Osteoblast (primary cell): ENCODE results near the gene MOB4. TPM values are rescaled to one million over a fixed set of nuclear protein-coding genes. Genes with fewer than 3 reads are reported as not detected.

Experiments
- DNase-seq: peaks from one replicate; pipeline ENCODE4 v3.0.0; 2011; ENCODE audit warnings: low spot score, mixed read lengths; ENCODE audit not compliant: insufficient read length; ENCODE audit errors: missing footprints
- H2AFZ ChIP-seq: 2 replicates; pipeline ENCODE4 v1.6.0; 2011; ENCODE audit warnings: mild to moderate bottlenecking, low read length
- H3K27ac ChIP-seq: 2 replicates; pipeline ENCODE4 v1.5.1; 2011; ENCODE audit warnings: mild to moderate bottlenecking, low read depth, low read length, moderate library complexity
- H3K27me3 ChIP-seq: 2 replicates; pipeline ENCODE4 v1.6.0; 2012; ENCODE audit warnings: mild to moderate bottlenecking, control low read depth, inconsistent platforms, low read length, moderate library complexity; ENCODE audit not compliant: insufficient read depth
- H3K36me3 ChIP-seq: 2 replicates; pipeline ENCODE4 v1.5.1; 2011; ENCODE audit warnings: mild to moderate bottlenecking, low read length, control low read depth, moderate library complexity; ENCODE audit not compliant: insufficient read depth
- H3K4me1 ChIP-seq: 2 replicates; pipeline ENCODE4 v1.5.1; 2011; ENCODE audit warnings: mild to moderate bottlenecking, low read length, control low read depth, moderate library complexity; ENCODE audit not compliant: insufficient read depth
- H3K4me2 ChIP-seq: 2 replicates; pipeline ENCODE4 v1.6.0; 2011; ENCODE audit warnings: mild to moderate bottlenecking, low read length; ENCODE audit not compliant: insufficient read depth
- H3K4me3 ChIP-seq: fragments of 200-600 bp; sonication (generic); 3 replicates; pipeline ENCODE4 v1.5.1; 2012; ENCODE audit warnings: mild to moderate bottlenecking, low read length, inconsistent platforms; ENCODE audit not compliant: insufficient read depth
- H3K79me2 ChIP-seq: 2 replicates; pipeline ENCODE4 v1.6.0; 2012; ENCODE audit warnings: mild to moderate bottlenecking, low read length, control low read depth, inconsistent platforms; ENCODE audit not compliant: insufficient read depth
- H3K9me3 ChIP-seq: 2 replicates; pipeline ENCODE4 v1.5.1; 2011; ENCODE audit warnings: low read depth, low read length, control low read depth
- H4K20me1 ChIP-seq: 2 replicates; pipeline ENCODE4 v1.6.0; 2012; ENCODE audit warnings: mild to moderate bottlenecking, low read length, control low read depth; ENCODE audit not compliant: insufficient read depth
- CTCF ChIP-seq: IDR thresholded peaks from 2 replicates; pipeline ENCODE4 v1.5.1; 2011; ENCODE audit warnings: mild to moderate bottlenecking, low read depth, low read length, moderate library complexity; ENCODE audit errors: extremely low read depth
- total RNA-seq: library from RNA; depleted of rRNA; stranded (reverse); fragments of >200 nt; gene quantifications from 2 replicates; pipeline ENCODE4 v1.2.3, GENCODE V29; 2012

Gene MOB4
- total RNA-seq, 1 donor, result 26.4 TPM

DNA sequence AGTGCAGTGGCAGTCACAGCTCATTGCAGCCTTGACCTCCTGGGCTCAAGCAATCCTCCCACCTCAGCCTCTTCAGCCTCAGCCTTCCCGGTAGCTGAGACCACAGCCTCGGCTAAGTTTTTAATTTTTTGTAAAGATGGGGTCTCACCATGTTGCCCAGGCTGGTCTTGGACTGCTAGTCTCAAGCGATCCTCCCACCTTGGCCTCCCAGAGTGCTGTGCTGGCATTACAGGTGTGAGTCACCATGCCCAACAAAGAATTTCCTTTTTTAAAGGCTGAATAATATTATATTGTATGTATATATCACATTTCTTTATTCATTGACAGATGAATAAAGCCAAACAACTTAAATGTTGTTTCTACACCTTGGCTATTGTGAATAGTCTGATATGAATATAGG, 42.5 kb downstream of the MOB4 start:
- no peaks in the 10 kb centered on the region for H3K9me3 ChIP-seq

DNA sequence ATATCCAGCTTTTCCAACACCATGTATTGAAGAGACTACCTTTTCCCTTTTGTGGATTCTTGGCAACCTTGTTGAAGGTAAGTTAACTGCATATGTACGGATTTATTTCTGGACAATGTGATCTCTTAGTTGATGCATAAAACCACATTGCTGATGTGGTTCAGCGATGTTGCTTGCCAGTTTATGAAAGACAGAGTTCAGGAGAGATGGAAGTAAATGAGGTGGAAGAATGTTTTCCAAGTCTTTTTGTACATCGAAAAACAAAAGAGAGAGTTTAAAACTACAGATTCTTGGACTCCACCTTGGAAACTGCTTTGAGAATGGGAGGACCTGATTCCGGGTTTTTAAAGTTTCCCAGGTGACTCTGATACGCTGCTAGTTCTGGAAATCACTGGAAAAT, 43.8 kb downstream of the MOB4 start:
- Histone ChIP-seq H4K20me1 (no peaks in the 10 kb centered on the region), H3K36me3 (peaks cover 12% of the 10 kb centered on the region), H3K27ac (no peak overlapping the region), H3K9me3 (no peaks in the 10 kb centered on the region), H3K79me2 (no peaks in the 10 kb centered on the region), H2AFZ (no peak overlapping the region), H3K4me3 (no peak overlapping the region), H3K27me3 (no peaks in the 10 kb centered on the region), H3K4me1 (no peaks in the 10 kb centered on the region), H3K4me2 (no peak overlapping the region)
- TF ChIP-seq CTCF, result no peak
- no peak for DNase-seq

More for the DNA sequence above, 42.5 kb downstream of the MOB4 start:
- H4K20me1 ChIP-seq, result no peaks in the 10 kb centered on the region
- TF ChIP-seq CTCF, result no peak
- H3K4me2 ChIP-seq, result no peak overlapping the region
- no peak for DNase-seq
- H3K4me1 ChIP-seq, result no peaks in the 10 kb centered on the region
- no peak overlapping the region for H3K27ac ChIP-seq
- no peaks in the 10 kb centered on the region for H3K27me3 ChIP-seq
- H3K79me2 ChIP-seq, result no peaks in the 10 kb centered on the region
- H3K36me3 ChIP-seq, result peaks cover 23% of the 10 kb centered on the region
- no peak overlapping the region for H3K4me3 ChIP-seq
- H2AFZ ChIP-seq, result no peak overlapping the region

GRCh38 chr2:197560146-197560665, 44.3 kb downstream of the MOB4 start:
- no peak for DNase-seq
- Histone ChIP-seq H3K36me3 (peaks cover 6% of the 10 kb centered on the region), H3K4me3 (no peak overlapping the region), H3K9me3 (no peaks in the 10 kb centered on the region), H3K4me1 (no peaks in the 10 kb centered on the region), H3K27ac (no peak overlapping the region), H3K79me2 (no peaks in the 10 kb centered on the region), H4K20me1 (no peaks in the 10 kb centered on the region), H3K27me3 (no peaks in the 10 kb centered on the region), H2AFZ (no peak overlapping the region), H3K4me2 (no peak overlapping the region)
- no peak for TF ChIP-seq CTCF

GRCh38 chr2:197571627-197572271, 55.9 kb downstream of the MOB4 start:
- Histone ChIP-seq H3K79me2 (no peaks in the 10 kb centered on the region), H3K4me1 (peaks cover 16% of the 10 kb centered on the region), H4K20me1 (no peaks in the 10 kb centered on the region), H3K36me3 (no peaks in the 10 kb centered on the region), H3K27me3 (no peaks in the 10 kb centered on the region), H3K27ac (no peak overlapping the region), H3K9me3 (no peaks in the 10 kb centered on the region), H2AFZ (no peak overlapping the region), H3K4me3 (no peak overlapping the region), H3K4me2 (no peak overlapping the region)
- TF ChIP-seq CTCF, result no peak
- DNase-seq, result no peak
